SU-DHL-6 (cell line): Measurements from ENCODE around the gene FKBP11.

Source experiments
- H2AFZ ChIP-seq: fragments of 200-600 bp; sonication (generic); 2 replicates; pipeline ENCODE4 v1.6.1; 2014; ENCODE audit warnings: low read depth, mild to moderate bottlenecking, moderate library complexity, mixed read lengths, antibody characterized with exemption, low read length; ENCODE audit not compliant: severe bottlenecking
- H3F3A ChIP-seq: fragments of 200-600 bp; shearing (Covaris generic); 2 replicates; pipeline ENCODE4 v1.6.0; 2016; ENCODE audit warnings: antibody characterized with exemption, mild to moderate bottlenecking; ENCODE audit not compliant: insufficient read depth
- H3K27ac ChIP-seq: fragments of 200-600 bp; sonication (generic); 2 replicates; pipeline ENCODE4 v1.5.1; 2016; ENCODE audit warnings: low read depth, mild to moderate bottlenecking, low read length, moderate library complexity, mixed read lengths
- H3K27me3 ChIP-seq: fragments of 200-600 bp; sonication (generic), shearing (Covaris generic); 2 replicates; pipeline ENCODE4 v1.6.0; 2014; ENCODE audit warnings: mild to moderate bottlenecking, low read length
- H3K36me3 ChIP-seq: fragments of 200-600 bp; sonication (generic); 2 replicates; pipeline ENCODE4 v1.6.1; 2014; ENCODE audit warnings: mild to moderate bottlenecking, low read length, mixed read lengths
- H3K4me2 ChIP-seq: fragments of 300-600, 200-600 bp; shearing (Covaris generic), sonication (generic); 2 replicates; pipeline ENCODE4 v1.6.0; 2014; ENCODE audit warnings: low read length, low read depth, mild to moderate bottlenecking; ENCODE audit not compliant: poor library complexity, severe bottlenecking
- H3K4me3 ChIP-seq: fragments of 200-600 bp; sonication (generic); 2 replicates; pipeline ENCODE4 v1.5.1; 2014; ENCODE audit warnings: antibody characterized with exemption, low read length, mild to moderate bottlenecking, mixed read lengths; ENCODE audit not compliant: insufficient read depth, poor library complexity, severe bottlenecking
- H3K79me2 ChIP-seq: fragments of 200-600 bp; sonication (generic); 2 replicates; pipeline ENCODE4 v1.6.1; 2014; ENCODE audit warnings: mild to moderate bottlenecking, low read length, moderate library complexity; ENCODE audit not compliant: insufficient read depth
- H3K9ac ChIP-seq: fragments of 200-600 bp; sonication (generic); 2 replicates; pipeline ENCODE4 v1.7.0; 2014; ENCODE audit warnings: mild to moderate bottlenecking, low read length
- H3K9me2 ChIP-seq: fragments of 200-600 bp; sonication (generic); replicated peaks from 2 replicates; pipeline ENCODE4 v1.6.1; 2014; ENCODE audit warnings: low read length; ENCODE audit not compliant: insufficient read depth
- H3K9me3 ChIP-seq: fragments of 200-600 bp; sonication (generic); 2 replicates; pipeline ENCODE4 v1.6.1; 2014; ENCODE audit warnings: low read length, mixed read lengths; ENCODE audit not compliant: insufficient read depth
- H4K20me1 ChIP-seq: fragments of 200-600 bp; sonication (generic); 2 replicates; pipeline ENCODE4 v1.6.1; 2014; ENCODE audit warnings: low read depth, mild to moderate bottlenecking, antibody characterized with exemption, low read length, moderate library complexity, mixed read lengths
- EZH2phosphoT487 ChIP-seq: fragments of 200-600 bp; sonication (generic), shearing (Covaris generic); conservative IDR thresholded peaks from 2 replicates; pipeline ENCODE4 v1.6.1; 2018; ENCODE audit warnings: mild to moderate bottlenecking, antibody characterized with exemption, low read length, moderate library complexity, mixed read lengths
- TF ChIP-seq, protein P1 (sequence below): fragments of 200-600 bp; sonication (generic); IDR thresholded peaks from one replicate; pipeline ENCODE4 v1.5.1; 2017; ENCODE audit warnings: antibody characterized with exemption, mild to moderate bottlenecking, low read length, moderate library complexity; ENCODE audit not compliant: insufficient read depth, poor library complexity, severe bottlenecking

Gene FKBP11

DNA sequence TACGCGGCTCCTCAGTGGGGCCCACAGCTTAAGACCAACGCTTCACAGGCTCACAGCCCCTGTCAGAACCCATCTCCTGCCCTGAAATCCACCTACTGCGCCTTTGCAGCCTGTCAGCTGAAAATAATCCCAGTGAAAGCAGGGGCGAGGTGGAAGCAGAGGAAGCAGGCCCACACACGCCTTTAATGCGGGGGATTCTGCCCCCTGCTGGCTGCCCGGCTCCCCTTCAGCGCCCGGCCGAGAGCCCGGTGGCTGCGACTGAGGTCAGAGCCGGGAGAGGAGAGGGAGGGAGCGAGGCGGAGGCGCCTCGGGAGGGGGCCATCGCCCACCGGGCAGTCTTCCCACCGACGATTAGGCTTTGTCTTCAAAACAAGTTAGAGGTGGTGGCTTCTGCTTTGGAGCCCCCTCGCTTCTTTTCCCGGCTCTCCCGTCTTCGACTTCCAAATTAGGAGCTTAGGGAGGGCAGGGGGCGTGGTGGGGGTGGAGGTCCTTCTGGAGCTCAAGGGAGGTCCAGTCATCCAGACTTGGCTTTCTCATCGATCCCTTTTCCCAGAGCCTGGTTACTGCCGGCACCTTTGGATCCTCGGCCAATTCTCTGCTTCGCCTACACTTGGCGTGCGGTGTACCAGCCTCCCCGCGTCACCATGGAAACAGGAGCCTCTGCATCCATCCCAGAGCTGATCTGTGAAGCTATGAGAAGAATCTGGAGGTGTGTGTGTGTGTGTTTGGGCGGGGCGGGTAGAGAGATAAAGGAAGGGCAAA, 34.5 kb downstream of the FKBP11 start:
- Histone ChIP-seq H3K9ac (no peak overlapping the region), H3K79me2 (no peaks in the 10 kb centered on the region), H3K27ac (no peak overlapping the region), H3K27me3 (no peaks in the 10 kb centered on the region), H3K36me3 (no peaks in the 10 kb centered on the region), H2AFZ (peak overlapping the region; percentile 29), H3K9me3 (no peaks in the 10 kb centered on the region), H3K4me3 (no peak overlapping the region), H3K9me2 (no peaks in the 10 kb centered on the region), H3K4me2 (peak overlapping the region; percentile 13), H3F3A (no peaks in the 10 kb centered on the region), H4K20me1 (no peaks in the 10 kb centered on the region)
- TF ChIP-seq, protein P1, sequence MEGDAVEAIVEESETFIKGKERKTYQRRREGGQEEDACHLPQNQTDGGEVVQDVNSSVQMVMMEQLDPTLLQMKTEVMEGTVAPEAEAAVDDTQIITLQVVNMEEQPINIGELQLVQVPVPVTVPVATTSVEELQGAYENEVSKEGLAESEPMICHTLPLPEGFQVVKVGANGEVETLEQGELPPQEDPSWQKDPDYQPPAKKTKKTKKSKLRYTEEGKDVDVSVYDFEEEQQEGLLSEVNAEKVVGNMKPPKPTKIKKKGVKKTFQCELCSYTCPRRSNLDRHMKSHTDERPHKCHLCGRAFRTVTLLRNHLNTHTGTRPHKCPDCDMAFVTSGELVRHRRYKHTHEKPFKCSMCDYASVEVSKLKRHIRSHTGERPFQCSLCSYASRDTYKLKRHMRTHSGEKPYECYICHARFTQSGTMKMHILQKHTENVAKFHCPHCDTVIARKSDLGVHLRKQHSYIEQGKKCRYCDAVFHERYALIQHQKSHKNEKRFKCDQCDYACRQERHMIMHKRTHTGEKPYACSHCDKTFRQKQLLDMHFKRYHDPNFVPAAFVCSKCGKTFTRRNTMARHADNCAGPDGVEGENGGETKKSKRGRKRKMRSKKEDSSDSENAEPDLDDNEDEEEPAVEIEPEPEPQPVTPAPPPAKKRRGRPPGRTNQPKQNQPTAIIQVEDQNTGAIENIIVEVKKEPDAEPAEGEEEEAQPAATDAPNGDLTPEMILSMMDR, result peak; percentile 91
- TF ChIP-seq EZH2phosphoT487, result no peak

DNA sequence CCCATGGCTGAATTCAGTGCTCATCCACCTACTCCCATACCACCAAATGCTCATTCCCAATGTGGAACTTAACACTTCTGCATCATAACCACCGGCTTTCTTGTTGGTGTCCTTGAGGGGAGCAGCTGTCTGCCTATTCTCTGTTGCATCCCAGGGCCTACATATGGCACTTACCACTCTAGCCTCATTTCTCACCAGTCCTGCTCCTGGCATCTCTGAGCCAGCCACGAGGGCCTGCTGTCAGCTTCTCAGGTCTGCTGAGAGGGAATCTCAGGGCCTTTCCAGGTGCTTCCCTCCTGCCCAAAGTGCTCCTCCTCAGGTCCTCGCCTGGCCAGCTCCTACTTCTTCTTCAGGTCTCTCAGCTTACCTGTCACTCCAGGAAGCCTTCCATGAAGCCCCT, 35.6 kb downstream of the FKBP11 start:
- no peak for TF ChIP-seq EZH2phosphoT487
- TF ChIP-seq, protein P1, result no peak
- no peaks in the 10 kb centered on the region for H3K27me3 ChIP-seq
- H3K4me2 ChIP-seq, result no peak overlapping the region
- no peak overlapping the region for H3K9ac ChIP-seq
- H3K9me2 ChIP-seq, result no peaks in the 10 kb centered on the region
- no peaks in the 10 kb centered on the region for H3K36me3 ChIP-seq
- H3F3A ChIP-seq, result no peaks in the 10 kb centered on the region
- H3K27ac ChIP-seq, result no peak overlapping the region
- H4K20me1 ChIP-seq, result no peaks in the 10 kb centered on the region
- H3K4me3 ChIP-seq, result no peak overlapping the region
- H2AFZ ChIP-seq, result no peak overlapping the region
- H3K79me2 ChIP-seq, result no peaks in the 10 kb centered on the region
- no peaks in the 10 kb centered on the region for H3K9me3 ChIP-seq

DNA sequence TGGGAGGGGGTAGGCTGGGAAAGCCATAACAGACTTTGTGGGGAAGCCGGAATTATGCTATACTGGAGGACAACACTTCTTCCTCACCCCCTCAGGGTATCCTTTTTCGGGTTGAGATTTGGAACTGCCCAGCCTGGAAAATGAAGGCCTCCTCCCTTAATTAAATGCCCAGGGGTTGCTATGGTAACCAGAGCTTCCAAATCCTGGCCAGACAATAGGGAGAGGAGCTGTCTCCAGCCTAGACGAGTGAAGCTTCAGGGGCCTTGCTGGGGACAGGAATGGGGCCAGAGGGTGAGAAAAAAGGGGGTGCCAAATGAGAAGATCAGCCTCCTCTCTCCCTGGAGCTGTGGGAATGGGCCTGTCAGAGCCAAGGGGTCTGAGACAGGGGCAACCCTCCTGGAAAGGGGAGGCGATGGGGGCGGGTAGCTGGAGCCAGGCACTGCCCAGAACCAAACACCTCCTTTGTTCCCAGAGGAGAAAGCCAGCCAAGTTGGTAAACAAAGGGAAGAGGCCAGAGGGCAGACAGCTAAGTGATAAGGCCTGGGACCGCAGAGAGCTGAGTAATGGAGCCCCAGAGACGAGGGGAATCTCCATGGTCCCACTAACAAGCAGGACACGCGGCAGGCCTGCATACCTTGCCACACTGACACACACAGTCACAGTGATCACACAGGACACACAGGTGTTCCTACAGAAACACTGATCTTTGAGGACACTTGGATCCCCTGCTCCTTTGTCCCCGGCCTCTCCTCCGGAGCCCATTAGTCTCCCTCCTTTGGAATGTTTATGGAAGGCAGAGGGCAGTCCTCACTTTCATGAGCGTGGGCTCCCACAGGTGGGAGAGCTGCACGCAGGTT, 41.8 kb downstream of the FKBP11 start:
- no peaks in the 10 kb centered on the region for H3K36me3 ChIP-seq
- no peaks in the 10 kb centered on the region for H3F3A ChIP-seq
- no peak overlapping the region for H3K4me3 ChIP-seq
- H3K9me2 ChIP-seq, result no peaks in the 10 kb centered on the region
- H3K27me3 ChIP-seq, result no peaks in the 10 kb centered on the region
- H4K20me1 ChIP-seq, result no peaks in the 10 kb centered on the region
- H2AFZ ChIP-seq, result no peak overlapping the region
- no peak overlapping the region for H3K4me2 ChIP-seq
- H3K27ac ChIP-seq, result no peak overlapping the region
- H3K9ac ChIP-seq, result no peak overlapping the region
- H3K79me2 ChIP-seq, result no peaks in the 10 kb centered on the region
- H3K9me3 ChIP-seq, result no peaks in the 10 kb centered on the region
- TF ChIP-seq EZH2phosphoT487, result no peak
- TF ChIP-seq, protein P1, result no peak
